OCI-LY7 (cell line): ENCODE results near the gene NOTCH2. TPM values are rescaled to one million over a fixed set of nuclear protein-coding genes. Genes with fewer than 3 reads are reported as not detected.
"Not testable (repeated sequence)": the region's sequence is repeated elsewhere in the genome, so short reads cannot be mapped to it uniquely, and the experiment has no call there.

Source experiments
- BruUV-seq: library from RNA; stranded (reverse); fragments of 400-500 nt; replicated peaks from 2 replicates; lab custom pipeline; 2021; lab: Mats Ljungman, UMichigan
- CTCF ChIA-PET: fragments of 300-600 bp; sonication (Branson Sonifier 250); formaldehyde crosslinking; loops from one replicate; lab custom pipeline; 2022; ENCODE audit warnings: antibody characterized with exemption; ENCODE audit not compliant: unreplicated experiment; lab: Charles Lee
- POLR2A ChIA-PET: fragments of 300-600 bp; sonication (Branson Sonifier 250); formaldehyde crosslinking; loops from one replicate; lab custom pipeline; 2022; ENCODE audit warnings: antibody characterized with exemption; lab: Charles Lee
- DNase-seq: peaks from one replicate; pipeline ENCODE4 v3.0.0-alpha.2; 2015; ENCODE audit warnings: low spot score
- H2AFZ ChIP-seq: fragments of 200-600 bp; sonication (generic), shearing (Covaris generic); 2 replicates; pipeline ENCODE4 v1.6.1; 2014; ENCODE audit warnings: mild to moderate bottlenecking, antibody characterized with exemption, low read length, moderate library complexity
- H3K27ac ChIP-seq: fragments of 200-600 bp; sonication (generic); 2 replicates; pipeline ENCODE4 v1.5.1; 2014; ENCODE audit warnings: mixed run types, low read depth, mild to moderate bottlenecking, moderate library complexity, low read length, inconsistent platforms; ENCODE audit not compliant: poor library complexity, severe bottlenecking
- H3K36me3 ChIP-seq: fragments of 200-600 bp; sonication (generic); 2 replicates; pipeline ENCODE4 v1.6.1; 2014; ENCODE audit warnings: mild to moderate bottlenecking, antibody characterized with exemption, low read length, moderate library complexity, mixed read lengths; ENCODE audit not compliant: insufficient read depth
- H3K4me1 ChIP-seq: fragments of 200-600 bp; sonication (generic); 2 replicates; pipeline ENCODE4 v1.5.1; 2014; ENCODE audit warnings: mild to moderate bottlenecking, low read length; ENCODE audit not compliant: insufficient read depth, poor library complexity, severe bottlenecking
- H3K4me2 ChIP-seq: fragments of 200-600 bp; sonication (generic); 2 replicates; pipeline ENCODE4 v1.6.1; 2014; ENCODE audit warnings: mild to moderate bottlenecking, low read length
- H3K4me3 ChIP-seq: fragments of 200-600 bp; sonication (generic); 2 replicates; pipeline ENCODE4 v1.5.1; 2014; ENCODE audit warnings: mild to moderate bottlenecking, low read depth, low read length; ENCODE audit not compliant: poor library complexity, severe bottlenecking
- H3K79me2 ChIP-seq: fragments of 200-600 bp; sonication (generic); 2 replicates; pipeline ENCODE4 v1.6.1; 2016; ENCODE audit warnings: low read depth, mild to moderate bottlenecking, low read length, moderate library complexity, mixed read lengths; ENCODE audit not compliant: insufficient read depth
- H3K9me2 ChIP-seq: fragments of 200-600 bp; sonication (generic); 2 replicates; pipeline ENCODE4 v1.6.1; 2016; ENCODE audit warnings: mild to moderate bottlenecking, low read length, mixed read lengths; ENCODE audit not compliant: insufficient read depth
- H3K9me3 ChIP-seq: fragments of 200-600 bp; sonication (generic); 2 replicates; pipeline ENCODE4 v1.6.1; 2014; ENCODE audit warnings: mild to moderate bottlenecking, mixed run types, low read length, mixed read lengths
- H4K20me1 ChIP-seq: fragments of 200-600 bp; sonication (generic); 2 replicates; pipeline ENCODE4 v1.6.1; 2014; ENCODE audit warnings: mild to moderate bottlenecking, antibody characterized with exemption, low read length, moderate library complexity, mixed read lengths; ENCODE audit not compliant: insufficient read depth
- EZH2phosphoT487 ChIP-seq: fragments of 200-600 bp; sonication (generic); IDR thresholded peaks from 2 replicates; pipeline ENCODE4 v1.6.1; 2018; ENCODE audit warnings: low read depth, borderline replicate concordance, mild to moderate bottlenecking, mixed run types, antibody characterized with exemption, low read length, moderate library complexity, mixed read lengths
- intact Hi-C: fragments of 100-400 bp; cut with micrococcal nuclease; formaldehyde crosslinking; loops from one replicate; pipeline ENCODE4 v1.10.0; 2022; ENCODE audit not compliant: unreplicated experiment
- total RNA-seq, 2 experiments: library from RNA; depleted of rRNA in 1 of 2; stranded (reverse); fragments of >200 nt in 1 of 2; shearing (Covaris generic) in 1 of 2; gene quantifications; 2 replicates each; pipeline ENCODE4 v1.2.3, GENCODE V29; 2014 to 2022
- TF ChIP-seq, protein P1 (sequence below): fragments of 200-600 bp; sonication (generic); conservative IDR thresholded peaks from 2 replicates; pipeline ENCODE4 v1.5.1; 2014; ENCODE audit warnings: mild to moderate bottlenecking, antibody characterized with exemption, low read length, moderate library complexity, mixed read lengths

The NOTCH2 gene
- total RNA-seq, 2 experiments from 2014 or later, result 31.0 to 50.6 TPM

DNA sequence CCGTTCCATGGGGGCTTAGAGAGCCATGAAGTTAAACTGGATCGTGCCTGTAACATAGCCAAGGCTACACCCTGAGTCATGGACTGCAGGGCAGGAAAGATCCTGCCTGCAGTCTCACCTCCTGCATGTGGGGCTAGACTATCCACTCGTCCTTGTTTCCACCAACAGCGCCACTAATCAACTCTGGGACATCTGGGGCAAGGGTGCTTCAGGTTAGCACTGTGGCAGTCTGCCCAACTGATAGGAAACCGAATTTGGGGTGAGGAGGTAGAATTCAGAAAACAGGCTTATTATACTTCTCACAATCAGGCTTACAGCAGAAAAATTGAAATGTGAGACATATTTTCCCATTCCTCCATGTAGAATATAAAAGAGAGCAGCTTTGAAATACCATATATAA is 88.0 kb downstream of the NOTCH2 start:
- H3K4me1 ChIP-seq, result no peaks in the 10 kb centered on the region
- H3K36me3 ChIP-seq, result peaks cover 10% of the 10 kb centered on the region
- no peaks in the 10 kb centered on the region; the same call in 1 of the 2 replicates for H3K9me2 ChIP-seq
- H4K20me1 ChIP-seq, result no peaks in the 10 kb centered on the region
- TF ChIP-seq, protein P1, sequence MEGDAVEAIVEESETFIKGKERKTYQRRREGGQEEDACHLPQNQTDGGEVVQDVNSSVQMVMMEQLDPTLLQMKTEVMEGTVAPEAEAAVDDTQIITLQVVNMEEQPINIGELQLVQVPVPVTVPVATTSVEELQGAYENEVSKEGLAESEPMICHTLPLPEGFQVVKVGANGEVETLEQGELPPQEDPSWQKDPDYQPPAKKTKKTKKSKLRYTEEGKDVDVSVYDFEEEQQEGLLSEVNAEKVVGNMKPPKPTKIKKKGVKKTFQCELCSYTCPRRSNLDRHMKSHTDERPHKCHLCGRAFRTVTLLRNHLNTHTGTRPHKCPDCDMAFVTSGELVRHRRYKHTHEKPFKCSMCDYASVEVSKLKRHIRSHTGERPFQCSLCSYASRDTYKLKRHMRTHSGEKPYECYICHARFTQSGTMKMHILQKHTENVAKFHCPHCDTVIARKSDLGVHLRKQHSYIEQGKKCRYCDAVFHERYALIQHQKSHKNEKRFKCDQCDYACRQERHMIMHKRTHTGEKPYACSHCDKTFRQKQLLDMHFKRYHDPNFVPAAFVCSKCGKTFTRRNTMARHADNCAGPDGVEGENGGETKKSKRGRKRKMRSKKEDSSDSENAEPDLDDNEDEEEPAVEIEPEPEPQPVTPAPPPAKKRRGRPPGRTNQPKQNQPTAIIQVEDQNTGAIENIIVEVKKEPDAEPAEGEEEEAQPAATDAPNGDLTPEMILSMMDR, result no peak
- TF ChIP-seq EZH2phosphoT487, result no peak
- intact Hi-C loops, result no loop called here
- no peak for DNase-seq
- no peak overlapping the region for H3K4me3 ChIP-seq
- no peak overlapping the region for H3K27ac ChIP-seq
- POLR2A ChIA-PET, result interaction anchor here (1.1 kb wide), 1 partner anchor 9 kb away, joined by 5 read pairs; no protein-coding TSS in a partner anchor
- H2AFZ ChIP-seq, result no peak overlapping the region
- CTCF ChIA-PET, result no interaction called here
- no peaks in the 10 kb centered on the region for H3K79me2 ChIP-seq
- H3K4me2 ChIP-seq, result no peak overlapping the region
- BruUV-seq, result no TSS peak
- H3K9me3 ChIP-seq, result no peaks in the 10 kb centered on the region

DNA sequence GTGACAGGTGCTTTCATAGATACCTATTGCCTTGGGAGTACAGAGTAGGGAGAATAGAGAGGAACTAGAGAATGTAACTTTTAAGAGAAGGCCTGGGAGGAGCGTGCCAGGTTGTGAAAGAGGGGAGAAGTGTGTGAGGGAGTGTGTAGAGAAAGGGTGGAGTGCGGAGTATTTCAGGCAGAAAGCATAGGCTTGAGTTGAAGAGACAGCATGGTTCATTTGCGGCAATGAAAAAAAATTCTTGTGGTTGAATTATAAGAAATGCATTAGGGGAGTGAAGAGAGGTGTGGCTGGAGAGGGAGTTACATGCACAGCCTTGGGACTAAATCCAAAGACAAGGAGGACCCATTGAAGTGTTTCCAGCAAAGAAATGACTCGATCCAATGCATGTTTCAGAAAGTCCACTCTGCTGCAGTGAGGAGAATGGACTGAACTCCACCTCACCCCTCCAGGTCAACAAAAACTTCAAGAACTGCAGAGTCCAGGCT is 91.4 kb downstream of the NOTCH2 start:
- H3K9me3 ChIP-seq, result no peaks in the 10 kb centered on the region
- CTCF ChIA-PET, result no interaction called here
- H3K4me1 ChIP-seq, result no peaks in the 10 kb centered on the region
- H3K27ac ChIP-seq, result no peak overlapping the region
- no peak overlapping the region for H3K4me3 ChIP-seq
- TF ChIP-seq, protein P1, result no peak
- TF ChIP-seq EZH2phosphoT487, result no peak
- no peaks in the 10 kb centered on the region for H4K20me1 ChIP-seq
- DNase-seq, result no peak
- no peak overlapping the region for H2AFZ ChIP-seq
- H3K9me2 ChIP-seq, result no peaks in the 10 kb centered on the region; the same call in 1 of the 2 replicates
- no peaks in the 10 kb centered on the region; the same call in 1 of the 2 replicates for H3K36me3 ChIP-seq
- no TSS peak for BruUV-seq
- POLR2A ChIA-PET, result no interaction called here
- no peaks in the 10 kb centered on the region for H3K79me2 ChIP-seq
- no peak overlapping the region for H3K4me2 ChIP-seq
- intact Hi-C loops, result no loop called here

DNA sequence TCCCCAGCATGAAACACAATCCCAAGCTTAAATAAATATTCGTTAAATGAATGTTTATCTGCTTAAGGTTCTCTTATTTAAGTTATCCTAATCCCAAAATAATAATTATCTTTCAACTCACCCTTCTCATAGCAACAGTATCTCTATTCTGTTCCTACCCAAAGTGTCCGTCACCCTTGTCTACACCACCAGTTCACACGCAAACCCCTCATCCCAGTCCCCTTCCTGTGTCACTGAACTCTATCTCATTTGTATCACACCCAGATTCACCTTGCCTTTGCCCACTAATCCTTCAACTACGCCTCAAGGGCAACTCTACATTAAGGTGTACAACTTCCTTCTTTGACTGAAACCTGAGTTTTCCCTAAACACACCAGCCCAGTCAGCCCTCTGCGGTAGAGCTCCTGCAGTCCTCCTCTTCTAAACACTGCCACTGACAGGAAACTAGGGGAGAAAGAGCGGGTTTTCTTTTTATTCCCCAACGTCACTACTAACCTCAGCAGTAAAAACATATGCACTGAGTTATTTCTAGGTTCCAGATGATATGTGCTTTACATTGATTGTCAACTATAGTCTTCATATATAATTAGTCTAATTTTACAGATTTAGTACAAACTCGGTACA is 92.2 kb downstream of the NOTCH2 start:
- H2AFZ ChIP-seq, intact Hi-C loops, H3K4me3 ChIP-seq, H3K9me2 ChIP-seq, H3K9me3 ChIP-seq, DNase-seq, POLR2A ChIA-PET, BruUV-seq, H3K4me2 ChIP-seq, H3K4me1 ChIP-seq, H3K79me2 ChIP-seq, CTCF ChIA-PET, H4K20me1 ChIP-seq, H3K27ac ChIP-seq, H3K36me3 ChIP-seq: not testable (repeated sequence)

DNA sequence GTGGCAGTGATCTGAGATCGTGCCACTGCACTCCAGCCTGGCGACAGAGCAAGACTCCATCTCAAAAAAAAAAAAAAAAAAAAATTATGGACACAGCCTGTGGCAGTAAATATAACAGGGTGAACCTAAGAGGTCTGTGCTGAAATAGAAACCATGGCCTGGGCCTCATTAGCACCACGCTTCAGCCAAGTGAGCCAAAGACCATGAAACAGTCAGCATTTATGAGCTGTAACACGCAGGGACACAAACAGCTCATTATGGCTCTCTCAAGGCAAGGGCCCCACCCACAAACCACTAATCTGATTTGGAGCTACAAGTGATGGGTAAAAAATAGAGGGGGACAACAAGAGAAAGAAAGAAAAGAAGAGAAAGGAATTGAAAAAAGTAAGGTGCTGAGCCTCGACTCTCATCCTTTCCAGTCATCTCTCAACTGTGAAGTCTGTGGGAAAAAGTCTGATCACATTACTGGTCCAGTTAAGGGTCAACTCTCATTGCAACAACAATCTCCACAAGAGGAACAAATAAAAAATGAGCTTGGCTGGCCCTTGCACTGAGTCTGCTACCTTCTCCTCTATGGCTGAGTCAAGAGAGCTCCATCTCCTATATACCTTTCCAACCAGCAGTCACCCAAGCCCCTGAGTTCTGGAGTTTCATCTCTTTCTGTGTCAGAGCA is 93.7 kb downstream of the NOTCH2 start:
- H4K20me1 ChIP-seq, H3K36me3 ChIP-seq, POLR2A ChIA-PET, H3K79me2 ChIP-seq, DNase-seq, H3K9me2 ChIP-seq, H2AFZ ChIP-seq, H3K9me3 ChIP-seq, H3K4me3 ChIP-seq, H3K4me2 ChIP-seq, BruUV-seq, H3K27ac ChIP-seq, H3K4me1 ChIP-seq, intact Hi-C loops, CTCF ChIA-PET: not testable (repeated sequence)
